HG02884 (cell line): ENCODE data around the gene HSF2BP.
"Not testable (repeated sequence)": the region's sequence is repeated elsewhere in the genome, so short reads cannot be mapped to it uniquely, and the experiment has no call there.

Experiments used
- ATAC-seq: cut with Tn5 transposase; IDR thresholded peaks from one replicate; pipeline ENCODE4 v1.9.1; 2021; ENCODE audit warnings: mild to moderate bottlenecking, moderate library complexity; ENCODE audit not compliant: unreplicated experiment

HSF2BP gene

GRCh38 chr21:43623588-43623987 lies 35.7 kb downstream of the HSF2BP start:
- no peak for ATAC-seq

- ATAC-seq: no peak
These were observed 36.5 kb downstream of the HSF2BP start for GRCh38 chr21:43622796-43623195.

- ATAC-seq: no peak
These were observed 39.4 kb downstream of the HSF2BP start for GRCh38 chr21:43619856-43620255.

- no peak for ATAC-seq
These were observed 39.9 kb downstream of the HSF2BP start for GRCh38 chr21:43619344-43619743.

GRCh38 chr21:43618940-43619339 lies 40.3 kb downstream of the HSF2BP start:
- ATAC-seq: no peak

- not testable (repeated sequence) for ATAC-seq
These were observed 42.4 kb downstream of the HSF2BP start for GRCh38 chr21:43616861-43617260.

- no peak for ATAC-seq
These were observed 44.4 kb downstream of the HSF2BP start for GRCh38 chr21:43614839-43615238.

- ATAC-seq: no peak
These were observed 45.3 kb downstream of the HSF2BP start for GRCh38 chr21:43613755-43614638.

GRCh38 chr21:43611598-43612369 lies 47.5 kb downstream of the HSF2BP start:
- ATAC-seq: no peak

GRCh38 chr21:43609501-43610340 lies 49.6 kb downstream of the HSF2BP start:
- ATAC-seq: no peak

- ATAC-seq: no peak
These were observed 50.6 kb downstream of the HSF2BP start for GRCh38 chr21:43608664-43609063.

- ATAC-seq: no peak
These were observed 51.1 kb downstream of the HSF2BP start for GRCh38 chr21:43608225-43608624.

- ATAC-seq: no peak
These were observed 53.7 kb downstream of the HSF2BP start for GRCh38 chr21:43605320-43606215.

GRCh38 chr21:43604505-43605204 lies 54.6 kb downstream of the HSF2BP start:
- no peak for ATAC-seq

- no peak for ATAC-seq
These were observed 55.4 kb downstream of the HSF2BP start for GRCh38 chr21:43603641-43604504.

GRCh38 chr21:43603233-43603626 lies 56.1 kb downstream of the HSF2BP start:
- no peak for ATAC-seq

GRCh38 chr21:43602266-43603232 lies 56.7 kb downstream of the HSF2BP start:
- ATAC-seq: no peak
